HG03108 (cell line): ENCODE measurements around the gene TMCO2.
"Not testable (repeated sequence)": the region's sequence is repeated elsewhere in the genome, so short reads cannot be mapped to it uniquely, and the experiment has no call there.

Experiments used
- ATAC-seq: cut with Tn5 transposase; IDR thresholded peaks from one replicate; pipeline ENCODE4 v1.9.1; 2021; ENCODE audit warnings: moderate library complexity; ENCODE audit not compliant: unreplicated experiment

The TMCO2 gene

GRCh38 chr1:40247655-40248054 is at the start of gene TMCO2:
Gene TMCO2 (plus strand): TSS chr1:40247937. CDS start chr1:40247994, 57 bp downstream.
- ATAC-seq: no peak

DNA sequence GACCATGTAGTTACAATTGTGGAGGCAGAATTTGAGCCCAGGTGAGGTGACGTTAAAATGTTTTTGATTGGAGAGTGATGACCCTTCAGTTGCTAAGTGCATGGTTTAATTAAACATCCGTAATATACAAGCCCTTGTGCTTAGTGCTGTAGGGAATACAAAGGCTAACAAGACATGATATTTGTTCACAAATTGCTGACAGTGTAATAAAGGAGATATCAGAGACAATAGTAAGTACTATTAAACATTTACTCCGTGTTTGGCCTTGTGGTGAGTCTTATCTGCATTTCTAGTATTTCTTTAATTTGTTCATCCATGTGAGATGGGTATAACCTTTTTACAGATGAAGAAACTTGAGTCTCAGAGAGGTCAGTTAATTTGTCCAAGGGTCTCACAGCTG is 48.6 kb upstream of the TMCO2 start:
- no peak for ATAC-seq

- ATAC-seq: no peak
Measured at GRCh38 chr1:40204856-40205255, 42.9 kb upstream of the TMCO2 start.

DNA sequence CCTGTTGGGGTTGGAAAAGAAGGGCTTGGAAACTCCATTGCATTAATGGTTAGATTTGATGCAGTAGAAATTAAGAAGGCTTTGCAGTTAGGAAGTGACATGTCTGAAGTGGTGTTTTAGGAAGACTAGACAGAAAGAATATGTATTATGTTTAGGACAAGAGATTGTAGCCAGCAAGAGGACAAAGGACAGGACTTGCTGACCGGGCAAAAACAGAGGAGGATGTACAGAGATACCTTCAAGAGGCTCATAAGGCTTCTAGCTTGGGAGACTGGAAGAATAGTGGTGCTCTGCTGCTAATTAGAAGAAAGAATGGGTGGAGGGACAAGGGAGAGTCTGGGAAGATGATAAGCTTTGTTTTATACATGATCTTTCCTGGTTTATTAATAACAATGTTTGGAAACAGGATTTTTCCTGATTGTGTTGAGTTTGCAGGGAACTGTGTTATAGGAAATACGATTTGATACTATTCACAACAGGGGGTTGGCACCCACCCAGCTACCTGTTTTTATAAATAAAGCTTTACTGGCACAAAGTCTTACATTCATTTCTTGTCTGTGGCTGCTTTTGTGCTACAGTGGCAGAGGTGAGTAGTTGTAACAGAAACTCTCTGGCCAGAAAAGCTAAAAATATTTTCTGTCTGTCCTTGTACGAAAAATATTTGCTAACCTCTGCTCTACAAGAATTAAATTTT is 37.1 kb upstream of the TMCO2 start:
- no peak for ATAC-seq

- ATAC-seq: no peak
Measured at GRCh38 chr1:40218333-40218732, 29.4 kb upstream of the TMCO2 start.

- not testable (repeated sequence) for ATAC-seq
Measured at GRCh38 chr1:40221471-40221905, 26.2 kb upstream of the TMCO2 start.

DNA sequence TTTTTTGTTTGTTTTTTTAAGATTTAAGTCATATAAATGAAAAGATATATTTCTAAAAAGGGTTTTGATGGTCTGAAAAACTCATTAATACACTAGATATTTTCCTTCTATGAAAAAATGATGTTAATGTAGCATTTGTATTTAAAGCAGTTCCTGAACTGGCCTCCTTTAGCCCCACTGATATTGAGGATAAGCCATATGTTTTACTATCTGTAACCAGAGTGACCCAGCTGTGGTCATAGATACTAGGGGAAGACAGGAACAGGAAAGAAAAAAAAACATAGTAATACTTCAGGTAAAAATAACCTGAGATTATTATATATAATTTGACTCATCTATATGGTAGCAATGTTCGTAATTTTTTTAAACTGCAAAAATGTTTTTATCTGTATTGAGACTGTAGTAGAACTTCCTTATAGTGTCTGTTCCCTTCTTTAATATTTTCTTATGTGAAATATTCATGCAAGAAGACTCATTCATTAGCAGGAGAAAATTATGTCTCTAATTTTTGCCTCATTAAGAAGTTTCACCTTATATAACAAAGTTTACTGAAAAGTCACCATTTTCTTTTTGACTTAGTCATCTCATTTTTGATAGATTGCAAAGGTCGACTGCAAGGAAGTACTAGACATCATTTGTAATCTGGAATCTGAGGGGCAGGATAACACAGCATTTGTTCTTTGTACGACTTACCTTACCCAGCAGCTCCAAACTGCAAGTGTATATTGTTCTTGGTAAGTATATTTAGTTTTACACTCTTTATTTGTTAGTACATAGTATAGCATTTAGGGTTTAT is 25.6 kb upstream of the TMCO2 start:
- ATAC-seq: no peak

DNA sequence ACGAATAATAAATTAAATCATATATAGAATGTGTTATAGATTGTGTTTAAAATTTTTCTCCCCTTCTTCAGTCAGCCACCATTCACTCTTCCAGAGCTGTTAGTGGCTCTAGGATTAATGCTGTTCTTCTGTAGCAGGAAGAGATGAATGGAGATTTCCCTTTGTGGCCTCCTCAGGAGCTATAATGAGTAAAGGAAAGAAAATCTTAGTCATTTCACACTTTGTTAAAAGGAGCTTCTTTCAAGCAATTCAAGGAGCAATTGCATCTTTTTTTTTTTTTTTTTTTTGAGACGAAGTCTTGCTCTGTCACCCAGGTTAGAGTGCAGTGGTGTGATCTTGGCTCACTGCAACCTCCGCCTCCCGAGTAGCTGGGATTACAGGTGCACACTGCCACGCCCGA is 23.7 kb upstream of the TMCO2 start:
- ATAC-seq: no peak

GRCh38 chr1:40226192-40226591 is 21.5 kb upstream of the TMCO2 start:
- no peak for ATAC-seq

GRCh38 chr1:40232444-40232843 is 15.3 kb upstream of the TMCO2 start:
- peak; percentile 86 for ATAC-seq

- ATAC-seq: no peak
Measured at GRCh38 chr1:40239626-40240025, 8.1 kb upstream of the TMCO2 start.

GRCh38 chr1:40240390-40240789 is 7.3 kb upstream of the TMCO2 start:
- ATAC-seq: no peak

GRCh38 chr1:40241362-40241761 is 6.4 kb upstream of the TMCO2 start:
- peak; percentile 19 for ATAC-seq

GRCh38 chr1:40243351-40243750 is 4.4 kb upstream of the TMCO2 start:
- no peak for ATAC-seq

GRCh38 chr1:40244138-40244744 is 3.5 kb upstream of the TMCO2 start:
- no peak for ATAC-seq

DNA sequence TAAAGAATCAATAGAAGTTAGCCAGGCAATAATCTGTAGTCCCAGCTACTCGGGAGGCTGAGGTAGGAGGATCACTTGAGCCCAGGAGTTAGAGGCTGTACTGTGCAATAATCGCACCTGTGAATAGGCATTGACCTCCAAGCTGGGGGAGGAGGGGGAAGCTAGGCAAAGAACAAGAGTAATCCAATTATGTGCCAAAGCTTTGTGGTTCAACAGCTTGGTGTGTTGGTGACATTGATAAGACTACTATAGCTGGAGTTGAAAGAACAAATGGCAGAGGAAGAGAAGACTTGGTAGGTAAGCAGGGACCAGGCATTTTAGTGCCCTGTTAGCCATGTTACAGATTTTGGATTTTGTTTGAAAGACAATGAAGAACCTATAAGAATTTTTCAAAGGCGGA is 2.1 kb upstream of the TMCO2 start:
- ATAC-seq: no peak

DNA sequence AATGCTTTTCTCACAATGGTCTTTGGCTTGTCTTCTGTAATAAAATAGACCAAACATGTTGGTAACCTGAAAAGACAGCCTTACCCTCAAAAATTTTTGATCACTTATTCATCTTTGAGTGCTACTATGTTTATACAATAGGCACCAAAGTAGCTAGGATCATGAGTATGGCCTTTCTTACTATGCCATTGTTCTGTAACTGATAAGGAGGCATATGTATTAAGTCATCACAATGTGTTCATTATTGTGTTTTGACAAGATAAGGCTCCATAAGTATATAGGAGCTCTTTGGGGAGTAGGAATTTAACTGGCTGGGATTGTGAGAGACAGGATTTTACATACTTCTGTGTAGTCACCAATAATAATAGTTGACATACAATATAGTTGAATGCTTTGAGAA is 675 bp downstream of the TMCO2 start:
- no peak for ATAC-seq

DNA sequence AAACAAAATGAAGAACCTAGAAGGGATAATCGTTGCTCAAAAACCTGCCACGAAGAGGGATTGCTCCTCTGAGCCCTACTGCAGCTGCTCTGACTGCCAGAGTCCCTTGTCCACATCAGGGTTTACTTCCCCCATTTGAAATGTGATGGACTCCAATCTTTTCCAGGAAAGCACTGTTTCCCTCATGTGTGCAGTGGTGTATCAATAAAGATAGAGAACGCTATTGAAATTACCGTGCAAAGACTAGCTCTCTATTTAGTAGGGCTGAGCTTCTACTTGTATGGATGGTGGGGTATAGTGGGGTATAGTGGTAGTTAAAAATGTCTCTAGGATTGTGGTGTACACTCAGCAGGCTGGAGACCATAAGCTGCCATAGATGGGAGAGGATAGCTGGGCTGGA is 3.7 kb downstream of the TMCO2 start:
- ATAC-seq: no peak

GRCh38 chr1:40252601-40253000 is 4.9 kb downstream of the TMCO2 start:
- no peak for ATAC-seq

DNA sequence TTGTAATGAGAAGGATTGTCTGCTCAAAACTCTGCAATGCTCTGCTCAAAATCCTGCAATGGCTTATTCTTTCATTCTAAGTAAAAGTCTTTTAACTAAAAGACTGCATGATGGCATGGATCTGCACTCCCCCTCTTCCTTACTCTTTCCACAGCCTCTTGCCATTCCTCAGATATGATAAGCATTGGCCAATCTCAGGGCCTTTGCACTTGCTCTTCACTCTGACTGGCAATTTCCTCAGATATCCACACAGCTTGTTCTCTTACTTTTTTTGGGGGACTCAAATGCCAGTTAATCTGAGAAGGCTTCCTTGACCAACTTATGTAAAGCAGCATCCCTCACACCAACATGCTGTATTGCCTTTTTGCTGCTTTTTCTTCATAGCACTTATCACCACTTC is 7.5 kb downstream of the TMCO2 start:
- ATAC-seq: no peak

DNA sequence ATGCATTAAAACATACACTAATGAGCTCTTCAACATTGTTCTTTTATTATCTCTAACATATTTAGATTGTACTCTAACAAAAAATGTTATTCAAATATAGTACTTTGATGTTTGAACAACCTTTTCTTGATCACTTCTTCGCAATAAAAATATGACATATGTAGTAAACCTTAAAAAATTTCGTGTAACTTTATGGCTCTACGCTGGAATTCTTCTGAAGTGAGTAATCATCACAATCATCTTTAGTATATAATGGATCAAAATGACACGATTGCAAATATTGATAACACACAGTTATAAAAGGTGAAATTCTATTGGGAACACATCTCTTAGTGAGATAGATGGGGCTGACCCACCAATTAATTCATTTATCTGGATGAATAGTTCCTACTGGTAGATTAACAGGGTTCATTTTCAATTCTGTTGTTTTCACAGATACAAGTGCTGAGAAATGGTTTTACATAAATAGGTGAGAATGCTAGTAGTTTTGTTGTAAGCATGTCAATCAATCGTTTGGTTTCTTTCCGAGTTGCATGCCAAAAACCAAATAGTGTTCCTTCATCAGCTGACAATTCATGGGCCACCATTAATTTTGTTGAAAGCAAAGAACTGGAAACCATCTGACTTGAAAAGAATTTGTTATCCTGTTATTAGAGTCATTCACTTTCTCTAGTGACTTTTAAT is 8.8 kb downstream of the TMCO2 start:
- ATAC-seq: no peak
